Nephron progenitor cell (in vitro differentiated cells): ENCODE results near the gene SPATA33.
A peak's percentile ranks its signal among the peaks of the same experiment; 100 is the strongest.
"Not testable (repeated sequence)": the region's sequence is repeated elsewhere in the genome, so short reads cannot be mapped to it uniquely, and the experiment has no call there.

Source experiments
- DNase-seq: peaks from one replicate; pipeline ENCODE4 v3.0.0; 2021
- H3K27ac Mint-ChIP-seq: 2 replicates; pipeline ENCODE4 v1.8.0; 2021; ENCODE audit warnings: mild to moderate bottlenecking, moderate library complexity, mixed read lengths
- H3K27me3 Mint-ChIP-seq: 2 replicates; pipeline ENCODE4 v1.8.0; 2021; ENCODE audit warnings: mild to moderate bottlenecking, low read depth, mixed read lengths; ENCODE audit not compliant: poor library complexity
- H3K36me3 Mint-ChIP-seq: 2 replicates; pipeline ENCODE4 v1.8.0; 2021; ENCODE audit warnings: low read depth, mixed read lengths
- H3K4me1 Mint-ChIP-seq: 2 replicates; pipeline ENCODE4 v1.8.0; 2021; ENCODE audit warnings: mixed read lengths
- H3K4me3 Mint-ChIP-seq: 2 replicates; pipeline ENCODE4 v1.8.0; 2021; ENCODE audit warnings: mild to moderate bottlenecking, moderate library complexity, mixed read lengths
- H3K9me3 Mint-ChIP-seq: 2 replicates; pipeline ENCODE4 v1.8.0; 2021; ENCODE audit warnings: mild to moderate bottlenecking, moderate library complexity, mixed read lengths
- TF ChIP-seq, protein P1 (sequence below): fragments of 200-600 bp; sonication (generic); IDR thresholded peaks from 2 replicates; pipeline ENCODE4 v1.5.0; 2021; ENCODE audit warnings: antibody characterized with exemption

SPATA33 gene

DNA sequence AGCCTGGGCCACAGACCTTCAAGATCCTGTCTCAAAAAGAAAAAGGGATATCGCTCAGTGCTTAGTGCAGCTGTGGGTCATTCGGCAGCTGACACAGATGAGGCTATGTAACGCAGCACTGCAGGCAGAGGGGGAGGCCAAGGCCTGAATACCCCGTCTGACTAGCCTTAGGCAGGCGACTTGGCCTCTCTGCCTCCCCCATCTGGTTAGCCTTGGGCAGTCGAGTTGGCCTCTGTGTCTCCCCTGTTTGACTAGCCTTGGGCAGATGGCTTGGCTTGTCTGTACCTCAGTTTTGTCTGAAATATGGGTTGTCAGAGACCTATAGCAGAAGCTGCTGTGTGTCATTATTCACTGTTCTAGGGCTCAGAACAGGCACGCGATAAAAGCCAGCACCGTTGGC, 10.0 kb downstream of the SPATA33 start:
- Mint-ChIP-seq H3K4me1 (peaks cover 11% of the 10 kb centered on the region), H3K4me3 (no peak overlapping the region), H3K27ac (no peak overlapping the region), H3K9me3 (peaks cover 52% of the 10 kb centered on the region), H3K27me3 (peaks cover 6% of the 10 kb centered on the region), H3K36me3 (peaks cover 81% of the 10 kb centered on the region)
- no peak for DNase-seq
- TF ChIP-seq, protein P1, sequence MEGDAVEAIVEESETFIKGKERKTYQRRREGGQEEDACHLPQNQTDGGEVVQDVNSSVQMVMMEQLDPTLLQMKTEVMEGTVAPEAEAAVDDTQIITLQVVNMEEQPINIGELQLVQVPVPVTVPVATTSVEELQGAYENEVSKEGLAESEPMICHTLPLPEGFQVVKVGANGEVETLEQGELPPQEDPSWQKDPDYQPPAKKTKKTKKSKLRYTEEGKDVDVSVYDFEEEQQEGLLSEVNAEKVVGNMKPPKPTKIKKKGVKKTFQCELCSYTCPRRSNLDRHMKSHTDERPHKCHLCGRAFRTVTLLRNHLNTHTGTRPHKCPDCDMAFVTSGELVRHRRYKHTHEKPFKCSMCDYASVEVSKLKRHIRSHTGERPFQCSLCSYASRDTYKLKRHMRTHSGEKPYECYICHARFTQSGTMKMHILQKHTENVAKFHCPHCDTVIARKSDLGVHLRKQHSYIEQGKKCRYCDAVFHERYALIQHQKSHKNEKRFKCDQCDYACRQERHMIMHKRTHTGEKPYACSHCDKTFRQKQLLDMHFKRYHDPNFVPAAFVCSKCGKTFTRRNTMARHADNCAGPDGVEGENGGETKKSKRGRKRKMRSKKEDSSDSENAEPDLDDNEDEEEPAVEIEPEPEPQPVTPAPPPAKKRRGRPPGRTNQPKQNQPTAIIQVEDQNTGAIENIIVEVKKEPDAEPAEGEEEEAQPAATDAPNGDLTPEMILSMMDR, result no peak

DNA sequence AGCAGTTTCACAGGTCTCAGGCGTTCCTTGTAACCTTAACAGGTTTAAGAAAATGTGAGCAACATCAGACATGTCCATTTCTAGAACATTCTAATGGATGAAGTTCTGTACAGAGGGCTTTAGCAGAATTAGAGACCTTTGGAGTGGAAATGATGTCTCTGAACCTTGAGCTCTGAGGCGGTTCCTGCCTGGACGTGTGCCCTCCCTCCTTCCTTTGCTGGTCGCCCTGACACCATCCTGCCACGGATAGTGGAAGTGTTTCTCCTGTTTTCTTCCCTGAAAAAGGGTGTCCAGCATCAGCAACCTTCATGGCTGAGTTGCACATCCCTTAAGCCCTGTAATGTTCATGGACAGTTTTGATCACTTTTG, 11.1 kb downstream of the SPATA33 start:
- peaks cover 48% of the 10 kb centered on the region for H3K9me3 Mint-ChIP-seq
- H3K36me3 Mint-ChIP-seq, result peaks cover 79% of the 10 kb centered on the region
- no peak overlapping the region for H3K4me3 Mint-ChIP-seq
- H3K27me3 Mint-ChIP-seq, result peaks cover 6% of the 10 kb centered on the region
- H3K4me1 Mint-ChIP-seq, result peaks cover 11% of the 10 kb centered on the region
- H3K27ac Mint-ChIP-seq, result peak overlapping the region; percentile 44
- TF ChIP-seq, protein P1, result no peak
- DNase-seq, result no peak

DNA sequence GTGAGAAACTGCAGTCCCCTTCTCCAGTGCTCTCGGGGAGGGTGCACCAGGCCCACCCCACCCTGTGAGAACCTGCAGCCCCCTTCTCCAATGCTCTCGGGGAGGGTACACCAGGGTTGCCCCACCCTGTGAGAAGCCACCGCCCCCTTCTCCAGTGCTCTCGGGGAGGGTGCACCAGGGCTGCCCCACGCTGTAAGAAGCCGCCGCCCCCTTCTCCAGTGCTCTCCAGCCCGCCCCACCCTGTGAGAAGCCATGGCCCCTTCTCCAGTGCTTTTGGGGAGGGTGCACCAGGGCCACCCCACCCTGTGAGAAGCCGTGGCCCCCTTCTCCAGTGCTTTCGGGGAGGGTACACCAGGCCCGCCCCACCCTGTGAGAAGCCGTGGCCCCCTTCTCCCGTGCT, 12.1 kb downstream of the SPATA33 start:
- Mint-ChIP-seq H3K4me3 (no peak overlapping the region), H3K36me3 (peaks cover 75% of the 10 kb centered on the region), H3K9me3 (peaks cover 47% of the 10 kb centered on the region), H3K27ac (no peak overlapping the region), H3K27me3 (peaks cover 6% of the 10 kb centered on the region), H3K4me1 (peaks cover 6% of the 10 kb centered on the region)
- DNase-seq, result no peak
- TF ChIP-seq, protein P1, result no peak

DNA sequence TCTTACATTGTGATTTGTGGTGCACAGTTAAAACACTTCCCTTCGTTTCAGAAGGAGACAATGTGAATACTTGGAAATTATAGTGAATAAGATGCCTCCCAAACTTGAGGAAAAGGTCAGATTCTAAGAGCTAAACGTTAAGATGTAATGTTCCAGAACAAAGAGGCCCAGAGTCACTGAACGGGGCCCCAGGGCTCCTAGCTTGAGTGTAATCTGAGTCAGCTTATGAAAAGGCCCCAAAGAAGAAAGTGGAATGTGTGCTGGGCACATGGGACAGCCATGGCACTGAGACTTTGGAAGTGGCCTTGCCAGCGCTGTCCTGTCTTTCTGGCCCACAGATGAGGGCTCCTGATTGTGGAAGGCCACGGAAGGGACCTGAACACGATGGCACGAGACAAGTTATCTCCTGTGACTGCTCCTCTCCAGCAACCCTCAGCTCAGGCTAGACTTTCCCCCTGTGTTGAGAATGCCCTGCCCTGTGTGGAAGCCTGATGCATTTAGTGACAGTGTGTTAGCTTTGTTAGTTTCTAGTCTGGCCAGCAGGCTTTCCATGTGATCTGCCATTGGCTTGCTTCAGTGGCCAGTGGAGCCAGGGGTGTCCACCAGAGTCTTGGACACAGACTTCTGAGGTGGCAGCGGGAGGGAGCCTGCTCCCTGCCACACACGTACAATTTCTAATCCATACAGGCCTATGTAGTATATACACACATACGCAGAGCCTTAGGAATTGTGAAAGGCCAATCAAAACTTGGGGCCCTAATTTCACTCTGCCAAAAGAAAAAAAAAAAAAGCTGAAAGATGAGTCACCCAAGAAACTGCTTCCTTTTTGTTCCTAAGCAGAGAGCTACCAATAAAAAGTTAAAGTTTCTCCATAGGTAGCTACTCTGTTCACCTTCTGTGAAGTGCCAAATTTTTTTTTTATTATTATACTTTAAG, 13.1 kb downstream of the SPATA33 start:
- Mint-ChIP-seq H3K4me3 (no peak overlapping the region), H3K27ac (peak overlapping the region; percentile 81), H3K36me3 (peaks cover 75% of the 10 kb centered on the region), H3K9me3 (peaks cover 47% of the 10 kb centered on the region), H3K27me3 (peaks cover 2% of the 10 kb centered on the region), H3K4me1 (peaks cover 6% of the 10 kb centered on the region)
- TF ChIP-seq, protein P1, result no peak
- no peak for DNase-seq

DNA sequence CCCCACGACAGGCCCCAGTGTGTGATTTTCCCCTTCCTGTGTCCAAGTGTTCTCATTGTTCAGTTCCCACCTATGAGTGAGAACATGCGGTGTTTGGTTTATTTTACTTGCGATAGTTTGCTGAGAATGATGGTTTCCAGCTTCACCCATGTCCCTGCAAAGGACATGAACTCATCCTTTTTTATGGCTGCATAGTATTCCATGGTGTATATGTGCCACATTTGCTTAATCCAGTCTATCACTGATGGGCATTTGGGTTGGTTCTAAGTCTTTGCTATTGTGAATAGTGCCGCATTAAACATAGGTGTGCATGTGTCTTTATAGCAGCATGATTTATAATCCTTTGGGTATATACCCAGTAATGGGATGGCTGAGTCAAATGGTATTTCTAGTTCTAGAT, 13.9 kb downstream of the SPATA33 start:
- not testable (repeated sequence) for H3K4me3 Mint-ChIP-seq, DNase-seq, H3K4me1 Mint-ChIP-seq, H3K27ac Mint-ChIP-seq, H3K27me3 Mint-ChIP-seq
- H3K36me3 Mint-ChIP-seq, result peaks cover 75% of the 10 kb centered on the region
- H3K9me3 Mint-ChIP-seq, result peaks cover 47% of the 10 kb centered on the region

DNA sequence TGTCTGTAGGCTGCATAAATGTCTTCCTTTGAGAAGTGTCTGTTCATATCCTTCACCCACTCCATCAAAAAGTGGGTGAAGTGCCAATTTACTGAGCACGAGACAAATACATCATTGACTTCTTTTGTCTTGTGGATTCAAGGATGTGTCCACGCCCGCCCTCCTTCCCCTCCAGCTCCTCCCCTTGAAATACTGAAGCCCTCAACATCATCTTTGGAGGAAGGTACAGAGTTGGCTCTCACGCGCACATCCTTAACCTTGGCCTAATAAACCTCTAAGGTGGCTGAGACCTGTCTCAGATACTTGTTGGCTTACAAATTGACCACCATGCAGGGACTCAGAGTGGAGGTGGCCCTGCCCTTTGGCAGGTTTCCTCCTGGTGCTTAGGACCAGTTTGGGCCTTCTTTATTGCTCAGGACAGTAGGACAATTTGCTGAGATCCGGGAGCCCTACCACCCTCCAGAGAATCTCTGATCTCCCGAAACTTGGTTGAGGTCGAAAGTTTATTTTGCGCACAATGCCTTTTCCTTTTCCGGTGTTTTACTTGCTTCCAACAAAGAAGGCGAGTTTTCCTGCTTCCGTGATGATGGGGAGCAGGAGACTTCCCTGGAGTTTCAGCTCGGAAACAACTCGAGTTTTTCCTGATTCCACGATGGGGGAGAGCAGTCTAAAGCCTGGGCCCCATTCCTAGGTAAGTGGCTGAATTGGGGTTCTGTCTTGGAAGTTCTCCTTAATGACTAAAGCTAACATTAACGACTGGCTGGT, 14.7 kb downstream of the SPATA33 start:
- H3K27ac Mint-ChIP-seq, result no peak overlapping the region
- peaks cover 75% of the 10 kb centered on the region for H3K36me3 Mint-ChIP-seq
- no peak overlapping the region for H3K4me3 Mint-ChIP-seq
- peaks cover 2% of the 10 kb centered on the region for H3K27me3 Mint-ChIP-seq
- peaks cover 6% of the 10 kb centered on the region for H3K4me1 Mint-ChIP-seq
- TF ChIP-seq, protein P1, result no peak
- H3K9me3 Mint-ChIP-seq, result peaks cover 49% of the 10 kb centered on the region
- DNase-seq, result no peak
